ENCODE measurements around the gene PLA2G4E. TPM values are rescaled to one million over a fixed set of nuclear protein-coding genes. Genes with fewer than 3 reads are reported as not detected.

PLA2G4E gene
- total RNA-seq, 4 donors from 2014 or later: not detected

DNA sequence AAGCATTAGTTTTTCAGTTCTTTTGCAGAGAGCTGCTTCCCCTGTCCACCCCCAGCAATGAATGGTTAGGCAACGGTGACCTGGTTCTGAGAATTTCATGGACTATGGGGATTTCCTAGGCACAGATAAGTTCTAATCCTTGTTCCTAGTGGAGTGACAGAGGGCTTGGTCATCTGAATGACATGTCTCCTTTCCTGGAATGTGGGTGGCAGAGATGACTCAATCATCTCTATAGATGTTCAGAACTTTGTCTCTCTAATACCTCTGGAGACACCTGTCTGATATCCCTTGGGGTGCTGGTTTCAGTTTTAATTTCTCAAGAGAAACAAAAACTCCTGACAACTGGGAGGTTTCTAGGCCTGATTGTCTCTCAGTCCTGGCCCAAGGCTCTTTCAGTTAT is 10.4 kb downstream of the PLA2G4E start:
- intact Hi-C loops (cut with DNase I): no loop called here
- H3K27ac ChIP-seq (replicated peaks in 1 of 4): no peak overlapping the region
- no peaks in the 10 kb centered on the region for H3K9me3 ChIP-seq
- WGBS: 77% methylated on average over 1 of the region's 1 CpG
- no peaks in the 10 kb centered on the region for H3K27me3 ChIP-seq
- TF ChIP-seq, protein P1, sequence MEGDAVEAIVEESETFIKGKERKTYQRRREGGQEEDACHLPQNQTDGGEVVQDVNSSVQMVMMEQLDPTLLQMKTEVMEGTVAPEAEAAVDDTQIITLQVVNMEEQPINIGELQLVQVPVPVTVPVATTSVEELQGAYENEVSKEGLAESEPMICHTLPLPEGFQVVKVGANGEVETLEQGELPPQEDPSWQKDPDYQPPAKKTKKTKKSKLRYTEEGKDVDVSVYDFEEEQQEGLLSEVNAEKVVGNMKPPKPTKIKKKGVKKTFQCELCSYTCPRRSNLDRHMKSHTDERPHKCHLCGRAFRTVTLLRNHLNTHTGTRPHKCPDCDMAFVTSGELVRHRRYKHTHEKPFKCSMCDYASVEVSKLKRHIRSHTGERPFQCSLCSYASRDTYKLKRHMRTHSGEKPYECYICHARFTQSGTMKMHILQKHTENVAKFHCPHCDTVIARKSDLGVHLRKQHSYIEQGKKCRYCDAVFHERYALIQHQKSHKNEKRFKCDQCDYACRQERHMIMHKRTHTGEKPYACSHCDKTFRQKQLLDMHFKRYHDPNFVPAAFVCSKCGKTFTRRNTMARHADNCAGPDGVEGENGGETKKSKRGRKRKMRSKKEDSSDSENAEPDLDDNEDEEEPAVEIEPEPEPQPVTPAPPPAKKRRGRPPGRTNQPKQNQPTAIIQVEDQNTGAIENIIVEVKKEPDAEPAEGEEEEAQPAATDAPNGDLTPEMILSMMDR (IDR thresholded peaks at IDR 0.05): no peak
- TF ChIP-seq POLR2A (IDR thresholded peaks at IDR 0.05; ENCODE audit: low read depth) (no peak), POLR2AphosphoS5 (IDR thresholded peaks at IDR 0.05) (no peak), EP300 (IDR thresholded peaks at IDR 0.05) (no peak)
- no peaks in the 10 kb centered on the region for H3K36me3 ChIP-seq
- no peak overlapping the region for H3K4me3 ChIP-seq
- DNase-seq (ENCODE audit: extremely low spot score): no peak
- H3K4me1 ChIP-seq: no peaks in the 10 kb centered on the region

DNA sequence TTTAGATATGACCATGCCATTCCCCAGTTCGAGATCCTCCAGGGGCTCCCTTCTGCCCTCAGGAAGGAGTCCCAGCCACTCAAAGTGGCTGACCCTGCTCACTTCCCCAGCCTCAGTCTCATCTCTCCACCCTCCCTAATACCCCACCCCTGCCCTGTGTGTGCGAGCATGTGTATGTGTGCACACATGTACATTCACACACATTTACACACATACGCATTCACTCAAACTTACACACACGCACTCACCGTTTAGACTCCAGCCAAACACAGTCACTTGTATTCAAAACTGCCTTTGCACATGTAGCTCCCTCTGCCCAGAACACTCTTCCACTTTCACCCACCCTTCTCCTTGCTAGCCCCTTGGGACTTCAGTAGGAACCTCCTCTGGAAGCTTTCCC is 11.4 kb downstream of the PLA2G4E start:
- no peaks in the 10 kb centered on the region for H3K9me3 ChIP-seq
- intact Hi-C loops (cut with DNase I): no loop called here
- no peak overlapping the region for H3K27ac ChIP-seq (replicated peaks in 1 of 4)
- TF ChIP-seq POLR2A (IDR thresholded peaks at IDR 0.05; ENCODE audit: low read depth): no peak
- TF ChIP-seq, protein P1 (IDR thresholded peaks at IDR 0.05): no peak
- no peak for TF ChIP-seq EP300 (IDR thresholded peaks at IDR 0.05)
- TF ChIP-seq POLR2AphosphoS5 (IDR thresholded peaks at IDR 0.05): no peak
- WGBS: 89% methylated on average over 5 of the region's 5 CpGs
- no peaks in the 10 kb centered on the region for H3K4me1 ChIP-seq
- H3K36me3 ChIP-seq: no peaks in the 10 kb centered on the region
- H3K27me3 ChIP-seq: no peaks in the 10 kb centered on the region
- no peak for DNase-seq (ENCODE audit: extremely low spot score)
- no peak overlapping the region for H3K4me3 ChIP-seq

DNA sequence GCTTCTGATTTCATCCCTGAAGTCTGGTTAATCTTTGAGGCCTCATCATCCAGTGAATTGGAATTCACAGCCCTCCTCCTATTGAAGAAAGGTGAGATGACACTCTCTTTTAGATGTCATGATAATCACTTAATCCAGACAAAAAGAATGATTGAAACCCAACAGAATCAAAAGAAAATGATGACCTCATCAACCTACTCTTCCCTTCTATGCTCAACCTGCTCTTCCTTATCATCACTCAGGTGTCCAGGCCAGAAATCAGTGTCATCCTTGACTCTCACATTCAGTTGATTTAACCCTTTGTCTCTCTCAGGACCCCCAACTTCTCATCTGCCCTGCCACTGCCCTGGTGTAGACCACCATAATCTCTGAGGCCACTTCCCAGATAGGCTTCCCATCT is 11.8 kb downstream of the PLA2G4E start:
- TF ChIP-seq, protein P1 (IDR thresholded peaks at IDR 0.05): no peak
- TF ChIP-seq EP300 (IDR thresholded peaks at IDR 0.05) (no peak), POLR2AphosphoS5 (IDR thresholded peaks at IDR 0.05) (no peak), POLR2A (IDR thresholded peaks at IDR 0.05; ENCODE audit: low read depth) (no peak)
- Histone ChIP-seq H3K27me3 (no peaks in the 10 kb centered on the region), H3K36me3 (no peaks in the 10 kb centered on the region), H3K27ac (replicated peaks in 1 of 4) (no peak overlapping the region), H3K4me1 (no peaks in the 10 kb centered on the region), H3K4me3 (no peak overlapping the region), H3K9me3 (no peaks in the 10 kb centered on the region)
- no peak for DNase-seq (ENCODE audit: extremely low spot score)
- intact Hi-C loops (cut with DNase I): no loop called here

DNA sequence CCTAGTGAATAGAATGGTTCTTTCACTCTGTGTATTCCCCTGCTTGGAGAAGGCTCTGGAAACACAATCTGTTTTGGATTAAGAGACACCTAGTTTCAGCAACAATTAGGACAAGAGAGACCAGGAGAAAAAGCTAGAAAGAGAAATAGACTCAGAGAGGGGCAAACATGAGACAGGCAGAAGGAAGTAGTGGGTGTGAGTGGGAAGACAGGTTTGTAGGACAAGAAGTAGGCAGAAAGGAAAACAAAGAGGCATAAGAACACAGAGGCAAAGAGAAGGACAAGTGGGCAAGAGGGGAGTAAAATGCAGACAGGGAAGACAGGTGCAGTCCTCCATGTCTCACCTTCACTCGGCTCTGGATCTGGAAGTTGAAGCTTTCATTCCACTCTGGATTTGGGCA is 13.5 kb downstream of the PLA2G4E start:
- 83% methylated on average over 1 of the region's 1 CpG for WGBS
- H3K4me3 ChIP-seq: no peak overlapping the region
- no peak for DNase-seq (ENCODE audit: extremely low spot score)
- no peaks in the 10 kb centered on the region for H3K9me3 ChIP-seq
- H3K4me1 ChIP-seq: no peaks in the 10 kb centered on the region
- no peaks in the 10 kb centered on the region for H3K36me3 ChIP-seq
- TF ChIP-seq POLR2A (IDR thresholded peaks at IDR 0.05; ENCODE audit: low read depth) (no peak), POLR2AphosphoS5 (IDR thresholded peaks at IDR 0.05) (no peak), EP300 (IDR thresholded peaks at IDR 0.05) (no peak)
- TF ChIP-seq, protein P1 (IDR thresholded peaks at IDR 0.05): no peak
- intact Hi-C loops (cut with DNase I): no loop called here
- no peak overlapping the region for H3K27ac ChIP-seq (replicated peaks in 1 of 4)
- no peaks in the 10 kb centered on the region for H3K27me3 ChIP-seq

DNA sequence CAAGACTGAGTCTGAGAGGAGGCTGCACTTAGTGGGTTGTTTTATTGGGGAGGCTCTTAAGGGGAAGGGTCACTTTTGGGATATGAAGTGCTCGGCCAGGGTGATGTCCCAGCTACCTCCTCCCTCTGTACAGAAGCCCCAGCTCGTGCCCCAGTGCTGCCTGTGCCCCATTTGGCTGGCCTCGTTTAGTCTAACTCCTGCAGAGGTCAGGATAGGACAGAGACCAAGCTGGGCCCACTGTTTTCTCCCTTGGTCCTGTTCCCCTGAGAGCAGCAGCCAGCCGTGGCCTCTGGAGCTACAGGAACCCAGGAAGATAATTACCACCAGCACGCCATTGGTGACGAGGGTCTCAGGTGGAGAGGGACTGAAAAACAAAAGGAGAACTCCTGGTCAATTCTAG is 18.5 kb downstream of the PLA2G4E start:
- 77% methylated on average over 6 of the region's 6 CpGs for WGBS
- intact Hi-C loops (cut with DNase I): no loop called here
- peaks cover 0 to 5% (median 0%) of the 10 kb centered on the region in 4 donors for H3K27me3 ChIP-seq
- no peak overlapping the region for H3K27ac ChIP-seq (replicated peaks in 1 of 4)
- TF ChIP-seq POLR2AphosphoS5 (IDR thresholded peaks at IDR 0.05): no peak
- TF ChIP-seq, protein P1 (IDR thresholded peaks at IDR 0.05): no peak
- TF ChIP-seq EP300 (IDR thresholded peaks at IDR 0.05): no peak
- TF ChIP-seq POLR2A (IDR thresholded peaks at IDR 0.05; ENCODE audit: low read depth): no peak
- no peak for DNase-seq (ENCODE audit: extremely low spot score)
- H3K9me3 ChIP-seq: no peaks in the 10 kb centered on the region
- no peaks in the 10 kb centered on the region for H3K4me1 ChIP-seq
- no peaks in the 10 kb centered on the region for H3K36me3 ChIP-seq
- H3K4me3 ChIP-seq: no peak overlapping the region

Measured in esophagus muscularis mucosa (tissue), 4 donors.